Fibroblast of upper back skin (primary cell): ENCODE data around the gene ZBTB20.
A peak's percentile ranks its signal among the peaks of the same experiment; 100 is the strongest.

Source experiments
- DNase-seq: peaks from one replicate; pipeline ENCODE4 v3.0.0-alpha.2; 2013

ZBTB20 gene

GRCh38 chr3:114746502-114746901, 400.6 kb downstream of the ZBTB20 start:
- no peak for DNase-seq

- DNase-seq = peak; percentile 58
Observed at GRCh38 chr3:114745322-114746240, 401.5 kb downstream of the ZBTB20 start.

- no peak for DNase-seq
Observed at GRCh38 chr3:114743746-114744485, 403.2 kb downstream of the ZBTB20 start.

GRCh38 chr3:114741066-114741465, 406.0 kb downstream of the ZBTB20 start:
- DNase-seq = peak; percentile 17

GRCh38 chr3:114739627-114740026, 407.5 kb downstream of the ZBTB20 start:
- no peak for DNase-seq

DNA sequence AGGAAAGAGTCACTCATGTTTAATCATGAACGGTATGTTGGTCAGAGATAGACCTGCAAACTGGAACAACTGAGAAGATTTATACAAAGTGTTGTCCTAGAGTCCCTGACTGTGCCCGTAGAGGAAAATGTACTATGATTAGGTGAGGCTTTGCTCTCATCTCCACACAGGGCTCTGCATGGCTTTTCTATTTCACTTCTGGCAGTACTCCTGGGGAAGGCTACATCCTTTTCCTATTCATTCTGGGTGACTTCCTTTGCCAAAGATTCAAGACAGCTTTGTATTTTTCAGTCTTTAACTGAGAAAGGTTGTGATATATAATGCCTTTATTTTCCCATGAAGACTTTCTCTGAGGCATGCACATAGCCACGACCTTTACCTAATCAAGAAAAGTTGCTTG, 414.7 kb downstream of the ZBTB20 start:
- no peak for DNase-seq

DNA sequence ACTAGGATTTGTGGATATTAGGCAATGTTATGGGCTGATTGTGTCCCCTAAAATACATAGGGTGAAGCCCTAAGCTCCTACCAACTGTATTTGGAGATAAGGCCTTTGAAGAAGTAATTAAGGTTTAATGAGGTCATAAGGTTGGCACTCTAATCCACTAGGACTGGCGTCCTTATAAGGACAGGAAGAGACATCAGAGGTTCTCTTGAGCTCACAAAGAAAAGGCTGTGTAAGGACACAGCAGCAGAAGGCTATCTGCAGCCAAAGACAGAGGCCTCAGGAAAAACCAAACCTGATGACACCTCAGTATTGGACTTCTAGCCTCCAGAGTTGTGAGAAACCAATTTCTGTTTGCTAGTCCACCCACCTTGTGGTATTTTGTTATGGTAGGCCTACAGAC, 416.7 kb downstream of the ZBTB20 start:
- DNase-seq = no peak

GRCh38 chr3:114727373-114727772, 419.7 kb downstream of the ZBTB20 start:
- no peak for DNase-seq

GRCh38 chr3:114725966-114726365, 421.1 kb downstream of the ZBTB20 start:
- DNase-seq = no peak

- no peak for DNase-seq
Observed at GRCh38 chr3:114722530-114722929, 424.6 kb downstream of the ZBTB20 start.

GRCh38 chr3:114721864-114722263, 425.2 kb downstream of the ZBTB20 start:
- no peak for DNase-seq

- DNase-seq = no peak
Observed at GRCh38 chr3:114721209-114721608, 425.9 kb downstream of the ZBTB20 start.

DNA sequence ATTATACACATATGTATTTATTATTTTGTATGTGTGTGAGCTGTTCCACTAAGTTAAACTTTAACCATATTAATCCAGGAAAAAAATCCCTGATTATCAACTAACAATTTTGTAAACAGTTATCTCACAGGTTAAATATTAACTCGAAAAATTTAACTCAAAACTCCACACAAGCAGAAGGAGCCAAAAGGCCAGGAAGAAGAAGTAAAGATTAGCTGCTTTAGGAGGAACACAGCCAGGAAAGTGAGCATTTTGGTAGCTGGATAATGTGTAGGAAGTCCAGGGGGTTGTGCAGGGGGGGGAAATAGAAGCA, 428.2 kb downstream of the ZBTB20 start:
- DNase-seq = no peak

- DNase-seq = no peak
Observed at GRCh38 chr3:114718071-114718897, 428.8 kb downstream of the ZBTB20 start.

GRCh38 chr3:114716916-114717315, 430.2 kb downstream of the ZBTB20 start:
- no peak for DNase-seq

GRCh38 chr3:114716126-114716525, 431.0 kb downstream of the ZBTB20 start:
- DNase-seq = no peak

DNA sequence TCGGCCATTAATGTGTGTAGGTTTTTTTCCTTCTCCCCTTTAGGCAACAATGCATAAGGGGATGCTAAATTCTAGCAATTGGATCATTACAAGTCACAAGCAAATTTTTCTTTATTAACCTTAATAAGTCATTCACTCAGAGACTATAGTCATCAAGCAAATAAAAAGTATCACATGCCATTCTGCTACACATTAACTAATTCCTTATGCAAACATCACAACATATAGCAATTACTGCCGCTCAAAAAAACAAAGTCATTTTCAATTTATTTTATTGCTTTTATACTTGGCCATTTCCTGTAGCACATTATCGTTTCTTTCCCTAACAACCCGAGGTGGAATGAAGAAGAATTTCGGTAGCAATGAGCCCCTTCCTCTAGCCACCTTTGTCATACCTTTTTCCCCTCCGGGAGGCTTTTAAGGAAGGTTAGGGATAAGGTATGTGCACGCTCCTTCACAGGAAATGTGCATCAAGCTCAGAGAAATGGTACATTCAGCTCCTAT, 432.1 kb downstream of the ZBTB20 start:
- DNase-seq = no peak

DNA sequence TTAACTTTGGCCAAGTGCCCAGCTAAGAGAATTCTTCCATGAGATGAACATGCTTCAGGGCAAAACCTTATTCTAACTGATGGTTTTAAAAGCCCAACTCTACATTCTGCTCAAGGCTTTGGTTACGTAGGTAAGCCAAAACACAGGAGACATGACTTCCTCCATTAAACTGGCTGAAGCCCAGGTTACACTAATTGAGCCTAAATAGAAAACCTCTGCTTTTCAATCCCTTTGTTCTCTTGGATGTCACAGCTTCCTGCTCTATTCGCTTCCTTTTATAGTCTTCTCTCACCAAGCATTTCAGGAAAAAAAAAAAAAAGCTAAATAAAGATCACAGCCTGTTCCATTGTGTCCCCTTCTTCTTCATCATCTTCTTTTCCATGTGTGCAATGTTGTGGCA, 432.9 kb downstream of the ZBTB20 start:
- peak; percentile 1 for DNase-seq

DNA sequence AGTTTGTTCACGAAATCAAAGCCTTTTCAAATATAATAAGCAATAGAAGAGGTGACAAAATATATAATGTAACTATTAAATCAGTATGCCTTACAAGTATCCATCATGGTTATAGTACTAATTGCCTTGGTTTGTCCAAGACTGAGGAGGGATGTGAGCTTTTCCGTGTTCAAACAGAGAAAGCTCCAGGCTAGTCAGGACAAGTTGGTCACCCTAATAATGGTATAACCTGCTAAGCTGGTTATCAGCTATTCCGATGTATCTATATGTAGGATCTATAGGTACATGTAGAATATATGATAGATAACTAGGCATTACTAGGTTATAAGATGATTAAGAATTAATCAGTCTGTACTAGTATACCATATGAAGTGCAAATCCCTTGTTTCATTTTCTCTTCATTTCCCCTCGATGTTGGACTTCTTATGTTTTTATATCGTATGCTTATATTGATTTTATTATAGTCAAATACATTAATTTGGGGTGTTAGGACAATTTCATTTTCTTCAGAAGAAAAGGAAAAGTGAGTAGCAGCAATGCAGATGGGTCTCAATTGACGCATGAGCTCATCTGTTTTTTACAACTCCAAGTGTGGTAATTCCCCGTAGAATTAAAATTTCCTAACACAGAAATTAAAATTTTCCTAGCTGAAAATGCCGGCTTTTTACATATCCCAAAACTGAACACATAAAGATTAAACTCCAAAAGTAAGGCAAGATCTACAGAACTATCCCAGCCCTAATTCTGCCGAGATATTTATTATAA, 434.2 kb downstream of the ZBTB20 start:
- DNase-seq = no peak

GRCh38 chr3:114711321-114711886, 435.7 kb downstream of the ZBTB20 start:
- DNase-seq = no peak

DNA sequence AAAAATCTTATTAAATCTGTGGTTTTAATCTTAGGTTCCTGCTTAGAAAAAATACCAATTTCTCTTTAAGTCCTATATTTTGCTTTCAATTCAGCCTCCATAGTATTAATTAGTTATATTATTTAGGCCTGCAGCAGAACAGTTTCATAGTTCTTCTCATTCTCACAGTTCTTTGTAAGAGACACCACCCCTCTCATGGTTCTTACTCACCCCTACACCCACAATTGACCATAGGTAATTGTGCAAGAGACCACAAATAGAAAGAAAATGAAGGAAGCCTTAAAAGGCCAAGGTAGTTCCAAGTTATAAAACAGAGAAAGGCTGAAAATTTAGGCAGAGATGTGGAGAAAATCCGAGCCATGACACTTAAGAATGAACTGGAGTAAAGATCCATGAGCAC, 438.0 kb downstream of the ZBTB20 start:
- DNase-seq = peak; percentile 8

GRCh38 chr3:114707252-114707860, 439.7 kb downstream of the ZBTB20 start:
- no peak for DNase-seq
